GM12878 (cell line): ENCODE data around the gene SLC25A13. TPM values are rescaled to one million over a fixed set of nuclear protein-coding genes. Genes with fewer than 3 reads are reported as not detected.

Experiments
- ATAC-seq: fragments of 200-7000 bp; cut with Tn5 transposase; 3 replicates; pipeline ENCODE4 v1.9.1; 2020; ENCODE audit warnings: mild to moderate bottlenecking, moderate library complexity
- BruUV-seq: library from RNA; stranded (reverse); fragments of 400-500 nt; replicated peaks from 2 replicates; lab custom pipeline; 2021; lab: Mats Ljungman, UMichigan
- CTCF ChIA-PET: fragments of 300-600 bp; sonication (Branson Sonifier 250); formaldehyde crosslinking; extraction: SDS; loops from one replicate; lab custom pipeline; 2021; ENCODE audit warnings: inconsistent platforms; lab: Yijun Ruan, JAX
- POLR2A ChIA-PET: fragments of 350-600 bp; formaldehyde crosslinking; extraction: SDS; loops from one replicate; lab custom pipeline; 2021; ENCODE audit warnings: inconsistent platforms; lab: Charles Lee
- RAD21 ChIA-PET: fragments of 300-600 bp; sonication (Branson Sonifier 250); formaldehyde crosslinking; loops from one replicate; lab custom pipeline; 2023; ENCODE audit warnings: antibody characterized with exemption; ENCODE audit not compliant: unreplicated experiment; lab: Charles Lee
- SMC1A ChIA-PET: fragments of 300-600 bp; sonication (Branson Sonifier 250); formaldehyde crosslinking; loops from one replicate; lab custom pipeline; 2023; ENCODE audit not compliant: unreplicated experiment, uncharacterized antibody; lab: Charles Lee
- DNase-seq: peaks from one replicate; pipeline ENCODE4 v3.0.0-alpha.2; 2011; ENCODE audit warnings: low read depth, low spot score
- FAIRE-seq: peaks from 3 replicates; lab custom pipeline; 2011; peaks lifted over from hg19 to GRCh38; lab: Jason Lieb, UNC
- H2AFZ ChIP-seq: 2 replicates; pipeline ENCODE4 v1.6.0; 2011; ENCODE audit warnings: low read depth, low read length, control low read depth; ENCODE audit not compliant: control insufficient read depth
- H3K27ac ChIP-seq: 2 replicates; pipeline ENCODE4 v1.5.1; 2011; ENCODE audit warnings: control low read depth; ENCODE audit not compliant: control insufficient read depth, insufficient read depth
- H3K27me3 ChIP-seq, 2 experiments: replicated peaks in 1 of 2; 2 replicates each; pipeline versions ENCODE4 v1.6.0 to v1.6.1; 2011; ENCODE audit warnings: low read length in 1 of 2; ENCODE audit not compliant: control insufficient read depth in 2 of 2, insufficient read depth in 2 of 2
- H3K36me3 ChIP-seq, 2 experiments: 2 replicates each; pipeline ENCODE4 v1.5.1; 2011; ENCODE audit warnings: low read length in 1 of 2; ENCODE audit not compliant: control insufficient read depth in 2 of 2, insufficient read depth in 2 of 2
- H3K4me1 ChIP-seq: 2 replicates; pipeline ENCODE4 v1.6.1; 2011; ENCODE audit warnings: mild to moderate bottlenecking, low read length, moderate library complexity, mixed read lengths; ENCODE audit not compliant: control insufficient read depth, insufficient read depth
- H3K4me2 ChIP-seq: 2 replicates; pipeline ENCODE4 v1.6.0; 2011; ENCODE audit warnings: control low read depth; ENCODE audit not compliant: control insufficient read depth, insufficient read depth
- H3K4me3 ChIP-seq: fragments of 200-600 bp; sonication (generic); 2 replicates; pipeline ENCODE4 v1.5.1; 2016
- H3K79me2 ChIP-seq: 2 replicates; pipeline ENCODE4 v1.6.0; 2011; ENCODE audit warnings: low read length; ENCODE audit not compliant: control insufficient read depth, insufficient read depth
- H3K9ac ChIP-seq: 2 replicates; pipeline ENCODE4 v1.8.0; 2011; ENCODE audit warnings: low read length, control low read depth, mixed read lengths; ENCODE audit not compliant: control insufficient read depth, insufficient read depth
- H3K9me3 ChIP-seq: replicated peaks from 3 replicates; pipeline ENCODE4 v1.5.1; 2011; ENCODE audit warnings: mild to moderate bottlenecking, low read length; ENCODE audit not compliant: control insufficient read depth, insufficient read depth
- H4K20me1 ChIP-seq: 2 replicates; pipeline ENCODE4 v1.6.0; 2011; ENCODE audit not compliant: control insufficient read depth, insufficient read depth
- CBX3 ChIP-seq: fragments of 200-600 bp; sonication (generic); IDR thresholded peaks from 2 replicates; pipeline ENCODE4 v1.6.1; 2016; ENCODE audit warnings: low read depth, borderline replicate concordance
- CBX5 ChIP-seq: sonication (generic); IDR thresholded peaks from 2 replicates; pipeline ENCODE4 v1.6.1; 2016; ENCODE audit warnings: low read depth, moderate library complexity, mild to moderate bottlenecking, inconsistent platforms
- FOXM1 ChIP-seq: IDR thresholded peaks from 2 replicates; pipeline ENCODE4 v1.6.1; 2012; ENCODE audit warnings: low read depth, mild to moderate bottlenecking, inconsistent platforms, low read length, moderate library complexity
- HDAC2 ChIP-seq: fragments of 200-600 bp; sonication (generic); IDR thresholded peaks from 2 replicates; pipeline ENCODE4 v1.6.1; 2017
- MXI1 ChIP-seq: fragments of 150-350 bp; IDR thresholded peaks from 2 replicates; pipeline ENCODE4 v1.6.1; 2011; ENCODE audit warnings: low read depth, mild to moderate bottlenecking, inconsistent platforms, low read length, improper control_type of control experiment
- SP1 ChIP-seq: IDR thresholded peaks from one replicate; pipeline ENCODE4 v1.6.1; 2011; ENCODE audit warnings: low read depth, low read length
- SREBF2 ChIP-seq: IDR thresholded peaks from 2 replicates; pipeline ENCODE4 v1.6.1; 2012; ENCODE audit warnings: mild to moderate bottlenecking, low read length
- SRF ChIP-seq, 2 experiments: IDR thresholded peaks; 2 replicates each; pipeline ENCODE4 v1.6.1; 2011; ENCODE audit warnings: low read depth in 2 of 2, low read length in 2 of 2, mild to moderate bottlenecking in 1 of 2, moderate library complexity in 1 of 2
- ZNF24 ChIP-seq: fragments of 450-650 bp; IDR thresholded peaks from 2 replicates; pipeline ENCODE4 v1.6.1; 2017; ENCODE audit warnings: antibody characterized with exemption, mild to moderate bottlenecking
- WGBS: methylation state at CpG from one replicate; pipeline ENCODE4 v1.1.6; 2016; ENCODE audit warnings: low lambda C conversion rate; ENCODE audit not compliant: insufficient replicate concordance, insufficient coverage; ENCODE audit errors: missing lambda C conversion rate; 5-methylcytosine and 5-hydroxymethylcytosine counted together
- in situ Hi-C: fragments of 300-500 bp; cut with MboI; formaldehyde crosslinking; loops from 9 replicates; pipeline ENCODE4 v1.14.3; 2018; ENCODE audit warnings: mixed read lengths
- intact Hi-C: fragments of 100-400 bp; cut with micrococcal nuclease; formaldehyde crosslinking; loops from one replicate; pipeline ENCODE4 v1.14.2; 2022; ENCODE audit not compliant: unreplicated experiment
- polyA plus RNA-seq, 11 experiments: library from polyadenylated mRNA; depleted of rRNA in 4 of 11; unstranded in 6 of 11; stranded (reverse) in 5 of 11; fragments of >200 nt; fragmentation: Nextera tagmentation in 4 of 11; fragmentation: Illumina TruSeq in 1 of 11; extraction: Ambion mirVana in 4 of 11; extraction: Trizol in 1 of 11; gene quantifications; 1 replicate in 1 of 11; 2 replicates in 10 of 11; pipeline versions ENCODE4 v1.2.1 to v1.2.3, GENCODE V29; 2011 to 2016; ENCODE audit warnings: inconsistent platforms in 2 of 11, missing spikeins in 2 of 11, low read depth in 1 of 11
- total RNA-seq, 4 experiments: library from RNA; depleted of rRNA in 3 of 4; stranded (reverse); fragments of >200 nt in 3 of 4; fragmentation: Illumina TruSeq in 1 of 4; extraction: Trizol in 1 of 4; gene quantifications; 2 replicates each; pipeline versions ENCODE4 v1.2.1 to v1.2.3, GENCODE V29; 2013 to 2021
- TF ChIP-seq, protein P1 (sequence below): fragments of 450-650 bp; IDR thresholded peaks from 2 replicates; pipeline ENCODE4 v1.6.1; 2016; ENCODE audit warnings: mild to moderate bottlenecking

The SLC25A13 gene
- total and polyA plus RNA-seq, 10 of the 15 experiments (the other 5 are each of a cell fraction or from before 2014, with no cell fraction given) = 7.0 to 24.7 (median 18.6) TPM

DNA sequence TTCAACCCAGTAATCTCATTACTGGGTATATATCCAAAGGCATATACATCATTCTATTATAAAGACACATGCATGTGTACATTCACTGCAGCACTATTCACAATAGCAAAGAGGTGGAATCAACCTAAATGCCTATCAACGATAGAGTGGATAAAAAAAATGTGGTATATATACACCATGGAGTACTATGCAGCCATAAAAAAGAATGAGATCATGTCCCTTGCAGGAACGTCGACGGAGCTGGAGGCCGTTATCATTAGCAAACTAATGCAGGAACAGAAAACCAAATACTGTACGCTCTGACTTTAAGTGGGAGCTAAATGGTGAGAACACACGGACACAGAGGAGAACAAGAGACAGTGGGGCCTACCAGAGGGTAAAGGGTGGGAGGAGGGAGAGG lies 105.5 kb downstream of the SLC25A13 start:
- intact Hi-C loops (no loop called here), in situ Hi-C loops (no loop called here)
- ChIA-PET POLR2A (no interaction called here), CTCF (no interaction called here), RAD21 (no interaction called here), SMC1A (no interaction called here)
- Histone ChIP-seq H3K27ac (no peak overlapping the region), H3K27me3 (no peaks in the 10 kb centered on the region), H2AFZ (no peak overlapping the region), H3K9me3 (no peaks in the 10 kb centered on the region), H3K9ac (no peak overlapping the region), H3K36me3 (no peaks in the 10 kb centered on the region), H3K79me2 (no peaks in the 10 kb centered on the region), H3K4me2 (no peak overlapping the region), H4K20me1 (no peaks in the 10 kb centered on the region), H3K4me3 (no peak overlapping the region), H3K4me1 (no peaks in the 10 kb centered on the region)
- 88% methylated on average over 7 of the region's 7 CpGs for WGBS
- no peak for FAIRE-seq
- DNase-seq = no peak
- TF ChIP-seq, protein P1, sequence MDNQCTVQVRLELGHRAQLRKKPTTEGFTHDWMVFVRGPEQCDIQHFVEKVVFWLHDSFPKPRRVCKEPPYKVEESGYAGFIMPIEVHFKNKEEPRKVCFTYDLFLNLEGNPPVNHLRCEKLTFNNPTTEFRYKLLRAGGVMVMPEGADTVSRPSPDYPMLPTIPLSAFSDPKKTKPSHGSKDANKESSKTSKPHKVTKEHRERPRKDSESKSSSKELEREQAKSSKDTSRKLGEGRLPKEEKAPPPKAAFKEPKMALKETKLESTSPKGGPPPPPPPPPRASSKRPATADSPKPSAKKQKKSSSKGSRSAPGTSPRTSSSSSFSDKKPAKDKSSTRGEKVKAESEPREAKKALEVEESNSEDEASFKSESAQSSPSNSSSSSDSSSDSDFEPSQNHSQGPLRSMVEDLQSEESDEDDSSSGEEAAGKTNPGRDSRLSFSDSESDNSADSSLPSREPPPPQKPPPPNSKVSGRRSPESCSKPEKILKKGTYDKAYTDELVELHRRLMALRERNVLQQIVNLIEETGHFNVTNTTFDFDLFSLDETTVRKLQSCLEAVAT = no peak
- TF ChIP-seq CBX3 (no peak), HDAC2 (no peak), ZNF24 (no peak), CBX5 (no peak), SP1 (no peak), FOXM1 (no peak), SREBF2 (no peak), SRF (IDR thresholded peaks at IDR 0.05; ENCODE audit: low read depth in 2 of 2, low read length in 2 of 2) (no peak), MXI1 (no peak)
- no TSS peak for BruUV-seq
- ATAC-seq = no peak
